B cell (primary cell): Measurements from ENCODE around the gene SLC7A5. TPM values are rescaled to one million over a fixed set of nuclear protein-coding genes. Genes with fewer than 3 reads are reported as not detected.
"Not testable (repeated sequence)": the region's sequence is repeated elsewhere in the genome, so short reads cannot be mapped to it uniquely, and the experiment has no call there.

Source experiments
- ATAC-seq: fragments of 200-7000 bp; cut with Tn5 transposase; one replicate; pipeline ENCODE4 v1.10.0; 2021; ENCODE audit warnings: low read depth, mild to moderate bottlenecking, moderate number of reproducible peaks, moderate library complexity
- CTCF ChIA-PET: fragments of 350-600 bp; sonication (Branson Sonifier 250); formaldehyde crosslinking; loops from one replicate; lab custom pipeline; 2021; ENCODE audit warnings: antibody characterized with exemption, inconsistent platforms; lab: Charles Lee
- POLR2A ChIA-PET: fragments of 350-600 bp; sonication (Branson Sonifier 250); formaldehyde crosslinking; loops from one replicate; lab custom pipeline; 2021; ENCODE audit warnings: antibody characterized with exemption; lab: Charles Lee
- DNase-seq: peaks from one replicate; pipeline ENCODE4 v3.0.0; 2013
- H2AFZ ChIP-seq: 2 replicates; pipeline ENCODE4 v1.6.1; 2012; ENCODE audit warnings: mild to moderate bottlenecking, low read depth, low read length; ENCODE audit not compliant: insufficient read depth, poor library complexity, severe bottlenecking
- H3K27ac ChIP-seq, 2 donors: 1 replicate in 1 of 2; 2 replicates in 1 of 2; pipeline ENCODE4 v1.5.1; 2012 to 2013; ENCODE audit warnings: low read length in 2 of 2, mild to moderate bottlenecking in 2 of 2, moderate library complexity in 1 of 2
- H3K27me3 ChIP-seq, 4 experiments: fragments of 200-600 bp in 1 of 4; sonication (generic) in 1 of 4; replicated peaks in 1 of 4; 1 replicate in 2 of 4; 2 replicates in 2 of 4; pipeline versions ENCODE4 v1.6.1 to v1.7.0; 2013 to 2016; ENCODE audit warnings: low read length in 3 of 4, mild to moderate bottlenecking in 2 of 4, mixed read lengths in 1 of 4, moderate library complexity in 1 of 4; ENCODE audit not compliant: insufficient read depth in 4 of 4, control insufficient read depth in 3 of 4; ENCODE audit errors: control extremely low read depth in 1 of 4
- H3K36me3 ChIP-seq, 2 experiments: replicated peaks in 1 of 2; 1 replicate in 1 of 2; 2 replicates in 1 of 2; pipeline versions ENCODE4 v1.6.1 to v1.7.1; 2013; ENCODE audit warnings: low read length in 1 of 2; ENCODE audit not compliant: insufficient read depth in 2 of 2, control insufficient read depth in 1 of 2; ENCODE audit errors: control extremely low read depth in 1 of 2, extremely low read depth in 1 of 2
- H3K4me1 ChIP-seq, 2 donors: fragments of 200-600 bp in 1 of 2; sonication (generic) in 1 of 2; 1 replicate in 1 of 2; 2 replicates in 1 of 2; pipeline versions ENCODE4 v1.5.1 to v1.6.1; 2013 to 2017; ENCODE audit warnings: low read length in 2 of 2; ENCODE audit not compliant: control insufficient read depth in 2 of 2, insufficient read depth in 2 of 2
- H3K4me2 ChIP-seq: replicated peaks from 2 replicates; pipeline ENCODE3; 2012; ENCODE audit warnings: mild to moderate bottlenecking, low read depth, low read length; ENCODE audit not compliant: poor library complexity, severe bottlenecking
- H3K4me3 ChIP-seq, 5 experiments: fragments of 200-600 bp in 1 of 5; sonication (generic) in 1 of 5; 1 replicate in 3 of 5; 2 replicates in 2 of 5; pipeline versions ENCODE4 v1.5.1 to v1.7.0; 2011 to 2016; ENCODE audit warnings: low read length in 4 of 5, mild to moderate bottlenecking in 4 of 5, low read depth in 2 of 5, control low read depth in 1 of 5, moderate library complexity in 1 of 5; ENCODE audit not compliant: insufficient read depth in 1 of 5; ENCODE audit errors: control extremely low read depth in 1 of 5, extremely low read depth in 1 of 5
- H3K79me2 ChIP-seq: fragments of 200-600 bp; sonication (generic); one replicate; pipeline ENCODE4 v1.6.0; 2016; ENCODE audit warnings: low read length; ENCODE audit not compliant: control insufficient read depth, insufficient read depth
- H3K9ac ChIP-seq: fragments of 200-600 bp; sonication (generic); 2 replicates; pipeline ENCODE4 v1.6.1; 2017; ENCODE audit warnings: mild to moderate bottlenecking, low read length, moderate library complexity
- H3K9me3 ChIP-seq, 3 donors: one replicate each; pipeline versions ENCODE4 v1.6.1 to v1.7.1; 2013; ENCODE audit warnings: low read length in 2 of 3; ENCODE audit not compliant: control insufficient read depth in 2 of 3, insufficient read depth in 1 of 3; ENCODE audit errors: control extremely low read depth in 1 of 3
- H4K20me1 ChIP-seq: 2 replicates; pipeline ENCODE4 v1.6.0; 2012; ENCODE audit warnings: mild to moderate bottlenecking, low read length; ENCODE audit not compliant: insufficient read depth, control insufficient read depth, poor library complexity, severe bottlenecking
- H3K27ac Mint-ChIP-seq: one replicate; pipeline ENCODE4 v1.8.0; 2021; ENCODE audit warnings: mixed read lengths
- H3K27me3 Mint-ChIP-seq: one replicate; pipeline ENCODE4 v1.8.0; 2021; ENCODE audit warnings: mixed read lengths
- H3K4me1 Mint-ChIP-seq: one replicate; pipeline ENCODE4 v1.8.0; 2021; ENCODE audit warnings: mixed read lengths
- H3K4me3 Mint-ChIP-seq: one replicate; pipeline ENCODE4 v1.8.0; 2021; ENCODE audit warnings: mixed read lengths
- H3K9me3 Mint-ChIP-seq: one replicate; pipeline ENCODE4 v1.8.0; 2022; ENCODE audit warnings: mixed read lengths; ENCODE audit not compliant: insufficient read depth
- WGBS: methylation state at CpG from one replicate; pipeline ENCODE4 v1.1.5; 2013; ENCODE audit warnings: missing lambda C conversion rate; ENCODE audit not compliant: insufficient coverage; 5-methylcytosine and 5-hydroxymethylcytosine counted together
- intact Hi-C: fragments of 100-400 bp; cut with micrococcal nuclease; formaldehyde crosslinking; loops from one replicate; pipeline ENCODE4 v1.10.0; 2022
- polyA plus RNA-seq: library from polyadenylated mRNA; depleted of rRNA; stranded (reverse); fragments of >200 nt; gene quantifications from 2 replicates; pipeline ENCODE4 v1.2.3, GENCODE V29; 2012
- total RNA-seq, 2 donors: library from RNA; stranded (reverse); fragments of 120-200 nt in 1 of 2; gene quantifications; 1 replicate in 1 of 2; 2 replicates in 1 of 2; pipeline versions ENCODE4 v1.2.3 to v1.2.4, GENCODE V29; 2013 to 2022

The SLC7A5 gene
- total and polyA plus RNA-seq, 2 donors (not counting 1 experiment from before 2014, with no cell fraction given), result 2.5 to 20.9 TPM

DNA sequence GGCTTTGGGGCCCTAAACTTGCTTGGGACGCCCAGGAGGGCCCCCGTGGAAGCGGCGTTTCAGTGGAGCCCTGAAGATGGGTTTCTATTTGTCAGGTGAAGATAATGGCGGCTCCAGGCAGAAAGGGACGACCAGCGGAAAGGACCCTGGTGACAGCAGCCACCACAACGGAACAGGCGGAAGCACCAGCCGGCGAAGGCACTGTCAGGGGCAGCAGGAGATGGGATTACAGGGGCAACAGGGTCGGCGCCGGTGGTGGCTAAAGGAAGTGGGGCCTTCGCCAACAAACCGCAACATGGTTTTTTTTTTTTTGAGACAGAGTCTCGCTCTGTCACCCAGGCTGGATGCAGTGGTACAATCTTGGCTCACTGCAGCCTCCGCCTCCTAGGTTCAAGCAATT is 43.4 kb upstream of the SLC7A5 start:
- H3K27ac Mint-ChIP-seq, H3K9ac ChIP-seq, H3K9me3 ChIP-seq, CTCF ChIA-PET, H3K4me2 ChIP-seq, H3K4me3 Mint-ChIP-seq, ATAC-seq, H3K4me3 ChIP-seq, H3K4me1 ChIP-seq, H3K27me3 ChIP-seq, DNase-seq, POLR2A ChIA-PET, H4K20me1 ChIP-seq, H3K4me1 Mint-ChIP-seq, H3K79me2 ChIP-seq, H3K27ac ChIP-seq, H3K9me3 Mint-ChIP-seq, H2AFZ ChIP-seq, intact Hi-C loops, H3K36me3 ChIP-seq: not testable (repeated sequence)
- WGBS, result 79% methylated on average over 15 of the region's 18 CpGs
- H3K27me3 Mint-ChIP-seq, result peaks cover 23% of the 10 kb centered on the region

DNA sequence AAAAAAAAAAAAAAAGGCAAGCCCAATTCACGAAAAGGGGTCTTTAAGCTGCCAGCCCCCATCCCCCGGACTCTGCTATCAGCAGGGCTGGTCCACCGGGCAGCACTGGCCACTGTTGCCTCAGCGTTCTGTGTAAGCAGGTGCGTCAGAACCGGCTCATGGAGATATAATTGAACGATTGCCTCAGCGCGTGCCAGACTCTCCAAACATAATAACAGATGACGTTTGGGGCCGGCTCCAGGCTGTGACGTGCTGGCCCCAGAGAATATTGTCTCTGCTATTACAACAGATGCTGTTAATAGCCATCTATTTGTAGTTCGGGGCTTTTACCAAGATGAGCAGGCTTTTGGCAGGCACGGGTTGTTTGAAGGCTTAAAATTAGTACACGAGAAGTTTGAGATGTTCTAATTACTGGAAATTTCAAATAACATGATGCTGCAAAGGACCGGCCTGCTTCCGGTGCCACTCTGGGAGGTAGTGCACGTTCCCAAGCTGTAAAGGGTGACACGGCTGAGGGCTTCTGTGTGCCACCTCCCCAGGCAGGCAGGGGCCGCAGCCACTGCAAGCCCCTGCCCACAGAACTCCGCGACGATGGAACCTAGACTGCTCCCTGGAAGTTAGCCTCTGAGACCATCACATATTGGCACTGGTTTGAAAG is 41.9 kb upstream of the SLC7A5 start:
- DNase-seq, H3K4me1 ChIP-seq, H4K20me1 ChIP-seq, H3K4me3 Mint-ChIP-seq, H3K27me3 ChIP-seq, H3K9me3 ChIP-seq, H3K4me1 Mint-ChIP-seq, H2AFZ ChIP-seq, POLR2A ChIA-PET, H3K4me3 ChIP-seq, H3K27ac Mint-ChIP-seq, H3K36me3 ChIP-seq, H3K9me3 Mint-ChIP-seq, H3K27ac ChIP-seq, H3K9ac ChIP-seq, ATAC-seq, intact Hi-C loops, H3K79me2 ChIP-seq, H3K4me2 ChIP-seq: not testable (repeated sequence)
- H3K27me3 Mint-ChIP-seq, result peaks cover 18% of the 10 kb centered on the region
- CTCF ChIA-PET, result interaction anchor here (0.7 to 1.0 kb wide), 2 partner anchors 40 to 566 kb away, joined by 3 to 4 read pairs; no protein-coding TSS in a partner anchor
- WGBS, result 80% methylated on average over 17 of the region's 23 CpGs
